DMS 273 treated with DMSO at 0.1 percent for 48 hours (cell line): ENCODE results near the gene FUBP1.
"Not testable (repeated sequence)": the region's sequence is repeated elsewhere in the genome, so short reads cannot be mapped to it uniquely, and the experiment has no call there.

Experiments
- DNase-seq: peaks from one replicate; lab custom pipeline; 2025; lab: John Stamatoyannopoulos, UW

FUBP1 gene

GRCh38 chr1:77989744-77990143, 10.9 kb upstream of the FUBP1 start:
- no peak for DNase-seq

- DNase-seq, result no peak
These were observed 9.0 kb upstream of the FUBP1 start for GRCh38 chr1:77987919-77988318.

GRCh38 chr1:77986810-77987209, 7.9 kb upstream of the FUBP1 start:
- DNase-seq, result no peak

- DNase-seq, result no peak
These were observed 5.8 kb upstream of the FUBP1 start for GRCh38 chr1:77984629-77985028.

GRCh38 chr1:77983997-77984355, 5.1 kb upstream of the FUBP1 start:
- DNase-seq, result no peak

GRCh38 chr1:77983352-77983996, 4.6 kb upstream of the FUBP1 start:
- not testable (repeated sequence) for DNase-seq

- DNase-seq, result peak; percentile 84
These were observed 441 bp downstream of the FUBP1 start for GRCh38 chr1:77978293-77978968.

GRCh38 chr1:77977989-77978292, 931 bp downstream of the FUBP1 start:
- no peak for DNase-seq

- no peak for DNase-seq
These were observed 2.3 kb downstream of the FUBP1 start for GRCh38 chr1:77976433-77977076.

GRCh38 chr1:77975907-77976306, 3.0 kb downstream of the FUBP1 start:
- no peak for DNase-seq

GRCh38 chr1:77975386-77975785, 3.5 kb downstream of the FUBP1 start:
- no peak for DNase-seq

GRCh38 chr1:77972080-77972479, 6.8 kb downstream of the FUBP1 start:
- no peak for DNase-seq

- no peak for DNase-seq
These were observed 8.7 kb downstream of the FUBP1 start for GRCh38 chr1:77970192-77970591.

GRCh38 chr1:77966291-77966690, 12.6 kb downstream of the FUBP1 start:
- DNase-seq, result no peak

GRCh38 chr1:77961392-77961791, 17.5 kb downstream of the FUBP1 start:
- DNase-seq, result no peak

- no peak for DNase-seq
These were observed 20.0 kb downstream of the FUBP1 start for GRCh38 chr1:77958850-77959249.

- DNase-seq, result no peak
These were observed 20.5 kb downstream of the FUBP1 start for GRCh38 chr1:77958391-77958790.

- no peak for DNase-seq
These were observed 22.4 kb downstream of the FUBP1 start for GRCh38 chr1:77956464-77956863.

- DNase-seq, result no peak
These were observed 23.2 kb downstream of the FUBP1 start for GRCh38 chr1:77955709-77956108.

GRCh38 chr1:77954521-77954920, 24.4 kb downstream of the FUBP1 start:
- DNase-seq, result no peak

- no peak for DNase-seq
These were observed 25.0 kb downstream of the FUBP1 start for GRCh38 chr1:77953907-77954306.

GRCh38 chr1:77951328-77951727, 27.5 kb downstream of the FUBP1 start:
- DNase-seq, result no peak

- no peak for DNase-seq
These were observed 28.0 kb downstream of the FUBP1 start for GRCh38 chr1:77950873-77951272.
